HG03280 (cell line): ENCODE results near the gene ARHGAP33.

Source experiments
- ATAC-seq: cut with Tn5 transposase; IDR thresholded peaks from one replicate; pipeline ENCODE4 v1.9.1; 2021; ENCODE audit warnings: mild to moderate bottlenecking, moderate library complexity; ENCODE audit not compliant: unreplicated experiment

ARHGAP33 gene

DNA sequence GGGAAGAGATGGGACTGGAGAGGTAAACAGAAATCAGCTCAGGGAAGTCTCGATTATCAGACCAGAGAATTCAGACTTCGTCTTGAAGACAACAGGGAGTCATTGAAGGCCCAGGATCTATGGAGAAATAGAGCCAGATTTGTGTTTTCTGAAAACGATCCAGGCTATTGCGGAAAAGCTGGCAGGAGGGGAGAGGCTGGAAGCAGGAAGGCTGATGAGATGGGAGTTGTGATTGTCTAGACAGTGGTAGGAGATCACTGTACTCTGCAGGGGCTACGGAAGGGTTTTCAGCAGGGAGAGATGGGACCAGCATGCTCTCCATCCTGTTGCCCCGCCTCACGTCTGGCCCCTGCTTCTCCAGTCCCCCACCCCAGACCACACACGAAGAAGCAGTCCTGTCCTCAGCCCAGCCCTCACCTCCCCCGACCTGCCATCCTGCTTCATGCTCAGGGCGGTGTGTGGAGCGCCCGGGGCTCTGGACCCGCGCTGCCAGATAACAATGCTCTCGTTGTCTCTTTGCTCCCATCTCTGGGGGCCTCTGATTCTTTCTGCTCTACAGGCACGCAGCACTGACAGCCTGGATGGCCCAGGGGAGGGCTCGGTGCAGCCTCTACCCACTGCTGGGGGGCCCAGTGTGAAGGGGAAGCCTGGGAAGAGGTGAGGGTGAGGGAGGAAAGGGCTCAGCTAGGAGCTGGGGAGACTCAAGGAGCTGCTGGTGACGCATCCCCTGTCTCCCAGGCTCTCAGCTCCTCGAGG lies 1.9 kb downstream of the ARHGAP33 start:
- ATAC-seq = no peak

- no peak for ATAC-seq
Observed at GRCh38 chr19:35777961-35778360, 2.6 kb downstream of the ARHGAP33 start.

DNA sequence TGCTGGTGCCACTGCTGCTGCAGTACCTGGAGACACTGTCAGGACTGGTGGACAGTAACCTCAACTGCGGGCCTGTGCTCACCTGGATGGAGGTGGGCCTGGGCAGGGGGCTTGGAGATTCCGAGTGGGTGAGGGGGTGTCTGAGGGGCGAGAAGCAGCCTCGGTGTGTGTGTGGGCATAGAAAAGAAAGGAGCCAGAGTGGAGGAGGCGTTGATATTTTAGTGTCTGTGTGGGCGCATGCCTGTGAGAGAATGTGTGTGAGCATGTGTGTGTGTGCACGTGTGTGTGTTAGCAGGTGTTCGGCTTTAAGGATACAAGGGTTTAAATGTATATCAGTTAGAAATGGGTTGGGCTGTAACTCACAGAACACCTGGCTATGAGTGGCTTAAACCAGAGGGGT lies 3.7 kb downstream of the ARHGAP33 start:
- ATAC-seq = no peak

DNA sequence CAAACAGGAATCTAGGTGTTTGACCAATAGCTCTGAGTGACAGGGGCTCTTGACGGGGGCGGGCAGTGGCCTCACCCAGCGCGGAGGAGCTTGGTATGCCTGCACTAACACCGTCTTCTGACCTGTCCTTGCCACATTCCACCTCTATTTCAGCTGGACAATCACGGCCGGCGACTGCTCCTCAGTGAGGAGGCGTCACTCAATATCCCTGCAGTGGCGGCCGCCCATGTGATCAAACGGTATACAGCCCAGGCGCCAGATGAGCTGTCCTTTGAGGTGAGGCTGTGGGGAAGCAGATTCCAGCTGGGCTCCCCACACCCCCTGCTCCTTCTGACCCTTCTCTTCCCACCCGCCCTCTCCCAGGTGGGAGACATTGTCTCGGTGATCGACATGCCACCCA lies 4.7 kb downstream of the ARHGAP33 start:
- no peak for ATAC-seq

- ATAC-seq = no peak
Observed at GRCh38 chr19:35780717-35781116, 5.4 kb downstream of the ARHGAP33 start.

DNA sequence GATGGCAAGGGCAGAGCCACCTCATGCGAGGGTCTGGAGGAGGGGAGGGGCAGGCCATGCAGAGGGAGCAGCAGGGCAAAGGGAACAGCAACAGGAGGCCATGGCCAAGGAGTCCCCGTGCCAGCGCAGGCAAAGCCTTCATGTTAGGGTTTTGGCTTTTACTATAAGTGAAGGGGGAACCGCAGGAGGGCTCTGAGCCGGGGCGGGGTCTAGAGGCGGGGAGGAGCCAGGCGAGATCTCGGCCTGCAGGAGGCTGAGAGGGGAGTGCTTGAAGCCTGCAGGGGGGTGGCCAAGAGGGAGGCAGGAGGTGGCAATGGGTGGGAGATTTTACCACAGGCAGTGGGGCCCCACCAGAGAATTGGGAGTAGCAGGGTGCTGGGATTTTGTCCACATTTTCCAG lies 6.3 kb downstream of the ARHGAP33 start:
- no peak for ATAC-seq

DNA sequence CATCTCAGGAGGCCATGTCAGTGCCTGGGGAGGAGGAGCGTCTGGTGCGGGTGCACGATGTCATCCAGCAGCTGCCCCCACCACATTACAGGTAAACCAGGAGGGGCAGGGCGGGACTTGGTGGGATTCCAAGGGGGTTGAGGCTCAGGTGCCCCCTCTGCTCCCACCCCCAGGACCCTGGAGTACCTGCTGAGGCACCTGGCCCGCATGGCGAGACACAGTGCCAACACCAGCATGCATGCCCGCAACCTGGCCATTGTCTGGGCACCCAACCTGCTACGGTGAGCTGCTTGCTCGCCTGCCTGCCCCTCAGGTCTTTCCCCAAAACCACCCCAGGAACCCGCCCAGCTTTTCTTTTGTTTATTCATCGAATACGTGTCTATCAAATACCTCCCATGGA lies 7.2 kb downstream of the ARHGAP33 start:
- ATAC-seq = no peak

- no peak for ATAC-seq
Observed at GRCh38 chr19:35783469-35784434, 8.4 kb downstream of the ARHGAP33 start.

DNA sequence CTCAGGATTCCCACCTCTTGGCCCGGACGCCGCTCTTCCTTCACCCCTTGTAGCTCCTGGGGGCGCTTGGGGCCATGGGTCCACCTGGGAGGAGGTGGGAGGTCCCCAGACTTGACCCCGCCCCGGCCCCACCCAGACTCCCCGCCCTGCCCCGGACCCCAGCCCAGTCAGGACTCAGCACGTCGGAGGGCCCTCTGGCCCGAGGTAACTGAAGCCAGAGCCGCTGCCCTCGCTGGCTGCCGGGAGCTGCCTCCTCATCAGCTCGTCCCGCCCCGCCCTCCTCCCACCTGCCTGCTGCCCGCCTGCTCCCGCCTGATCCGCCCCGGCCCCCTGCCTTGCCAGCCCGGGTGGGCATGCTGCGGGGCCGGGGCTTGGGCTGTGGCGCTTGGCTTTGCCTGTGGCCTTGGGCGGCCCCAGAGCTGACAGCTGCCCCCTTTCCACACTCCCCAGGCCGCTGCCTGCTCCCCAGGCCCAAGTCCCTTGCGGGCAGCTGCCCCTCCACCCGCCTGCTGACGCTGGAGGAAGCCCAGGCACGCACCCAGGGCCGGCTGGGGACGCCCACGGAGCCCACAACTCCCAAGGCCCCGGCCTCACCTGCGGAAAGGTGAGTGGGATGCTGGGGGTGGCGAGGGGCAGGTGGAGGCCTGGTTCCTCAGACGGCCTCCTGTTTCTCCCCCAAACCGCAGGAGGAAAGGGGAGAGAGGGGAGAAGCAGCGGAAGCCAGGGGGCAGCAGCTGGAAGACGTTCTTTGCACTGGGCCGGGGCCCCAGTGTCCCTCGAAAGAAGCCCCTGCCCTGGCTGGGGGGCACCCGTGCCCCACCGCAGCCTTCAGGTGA lies 9.4 kb downstream of the ARHGAP33 start:
- no peak for ATAC-seq

DNA sequence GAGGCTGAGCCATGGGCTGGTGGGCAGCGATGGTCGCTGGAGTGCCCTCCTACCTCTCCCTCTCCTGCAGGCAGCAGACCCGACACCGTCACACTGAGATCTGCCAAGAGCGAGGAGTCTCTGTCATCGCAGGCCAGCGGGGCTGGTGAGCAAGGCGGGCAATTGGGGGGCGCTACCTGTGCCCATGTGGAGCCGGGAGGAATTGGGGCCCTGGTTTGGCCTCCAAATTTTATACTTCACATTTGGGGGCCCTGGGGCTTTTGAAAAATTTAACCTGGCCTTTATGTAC lies 9.9 kb downstream of the ARHGAP33 start:
- ATAC-seq = no peak

DNA sequence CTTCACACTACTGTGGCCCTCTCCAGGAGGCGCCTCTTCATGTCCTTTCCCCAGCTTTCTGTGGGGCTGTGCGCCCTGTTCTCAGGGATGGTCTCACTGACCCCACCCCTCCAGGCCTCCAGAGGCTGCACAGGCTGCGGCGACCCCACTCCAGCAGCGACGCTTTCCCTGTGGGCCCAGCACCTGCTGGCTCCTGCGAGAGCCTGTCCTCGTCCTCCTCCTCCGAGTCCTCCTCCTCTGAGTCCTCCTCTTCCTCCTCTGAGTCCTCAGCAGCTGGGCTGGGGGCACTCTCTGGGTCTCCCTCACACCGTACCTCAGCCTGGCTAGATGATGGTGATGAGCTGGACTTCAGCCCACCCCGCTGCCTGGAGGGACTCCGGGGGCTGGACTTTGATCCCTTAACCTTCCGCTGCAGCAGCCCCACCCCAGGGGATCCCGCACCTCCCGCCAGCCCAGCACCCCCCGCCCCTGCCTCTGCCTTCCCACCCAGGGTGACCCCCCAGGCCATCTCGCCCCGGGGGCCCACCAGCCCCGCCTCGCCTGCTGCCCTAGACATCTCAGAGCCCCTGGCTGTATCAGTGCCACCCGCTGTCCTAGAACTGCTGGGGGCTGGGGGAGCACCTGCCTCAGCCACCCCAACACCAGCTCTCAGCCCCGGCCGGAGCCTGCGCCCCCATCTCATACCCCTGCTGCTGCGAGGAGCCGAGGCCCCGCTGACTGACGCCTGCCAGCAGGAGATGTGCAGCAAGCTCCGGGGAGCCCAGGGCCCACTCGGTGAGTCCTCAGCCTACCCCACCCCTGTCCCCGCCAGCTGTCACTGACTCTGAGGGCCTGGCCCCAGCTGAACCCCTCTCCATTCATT lies 11.2 kb downstream of the ARHGAP33 start:
- no peak for ATAC-seq

DNA sequence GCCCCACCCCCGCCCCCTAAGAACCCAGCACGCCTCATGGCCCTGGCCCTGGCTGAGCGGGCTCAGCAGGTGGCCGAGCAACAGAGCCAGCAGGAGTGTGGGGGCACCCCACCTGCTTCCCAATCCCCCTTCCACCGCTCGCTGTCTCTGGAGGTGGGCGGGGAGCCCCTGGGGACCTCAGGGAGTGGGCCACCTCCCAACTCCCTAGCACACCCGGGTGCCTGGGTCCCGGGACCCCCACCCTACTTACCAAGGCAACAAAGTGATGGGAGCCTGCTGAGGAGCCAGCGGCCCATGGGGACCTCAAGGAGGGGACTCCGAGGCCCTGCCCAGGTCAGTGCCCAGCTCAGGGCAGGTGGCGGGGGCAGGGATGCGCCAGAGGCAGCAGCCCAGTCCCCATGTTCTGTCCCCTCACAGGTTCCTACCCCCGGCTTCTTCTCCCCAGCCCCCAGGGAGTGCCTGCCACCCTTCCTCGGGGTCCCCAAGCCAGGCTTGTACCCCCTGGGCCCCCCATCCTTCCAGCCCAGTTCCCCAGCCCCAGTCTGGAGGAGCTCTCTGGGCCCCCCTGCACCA lies 11.9 kb downstream of the ARHGAP33 start:
- ATAC-seq = no peak

GRCh38 chr19:35788205-35788960 lies 13.0 kb downstream of the ARHGAP33 start:
- ATAC-seq = no peak

DNA sequence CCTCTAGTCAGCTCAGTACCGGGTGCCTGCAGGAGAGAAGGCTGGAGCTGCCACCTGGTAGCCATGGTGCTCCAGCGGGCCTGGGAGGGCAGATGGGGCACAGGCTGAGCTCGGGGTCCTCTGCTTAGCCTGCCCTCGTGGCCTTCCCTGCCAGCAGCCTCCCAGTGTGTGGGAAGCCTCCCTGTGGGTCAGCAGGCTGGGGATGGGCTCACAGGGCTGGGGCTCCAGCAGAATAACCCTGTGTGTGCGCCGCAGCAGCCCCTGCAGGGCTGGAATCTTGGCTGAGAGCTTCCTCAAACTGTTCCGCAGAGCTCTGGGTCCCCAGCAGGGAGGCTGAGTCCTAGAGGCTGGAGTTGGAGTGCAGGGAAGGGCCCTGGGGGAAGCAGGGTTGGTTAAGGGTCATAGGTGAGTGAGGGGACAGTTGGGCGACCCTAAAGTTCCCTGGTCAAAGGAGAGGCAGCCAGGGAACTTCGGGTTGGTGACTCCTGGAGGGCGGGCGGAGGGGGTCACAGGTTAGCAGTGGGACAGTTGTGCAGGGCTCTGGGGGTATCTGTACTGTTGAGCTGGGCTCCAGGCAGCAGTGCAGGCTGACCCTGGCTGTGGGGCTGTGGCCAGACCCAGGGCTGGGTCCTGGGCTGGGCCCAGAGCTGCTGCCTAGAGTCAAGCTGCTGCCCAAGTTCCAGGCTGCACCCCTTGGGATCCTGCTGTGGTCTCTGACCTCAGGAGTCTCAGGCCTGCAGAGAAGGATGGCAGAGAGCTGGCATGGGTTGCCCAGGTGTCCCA lies 14.0 kb downstream of the ARHGAP33 start:
- no peak for ATAC-seq

DNA sequence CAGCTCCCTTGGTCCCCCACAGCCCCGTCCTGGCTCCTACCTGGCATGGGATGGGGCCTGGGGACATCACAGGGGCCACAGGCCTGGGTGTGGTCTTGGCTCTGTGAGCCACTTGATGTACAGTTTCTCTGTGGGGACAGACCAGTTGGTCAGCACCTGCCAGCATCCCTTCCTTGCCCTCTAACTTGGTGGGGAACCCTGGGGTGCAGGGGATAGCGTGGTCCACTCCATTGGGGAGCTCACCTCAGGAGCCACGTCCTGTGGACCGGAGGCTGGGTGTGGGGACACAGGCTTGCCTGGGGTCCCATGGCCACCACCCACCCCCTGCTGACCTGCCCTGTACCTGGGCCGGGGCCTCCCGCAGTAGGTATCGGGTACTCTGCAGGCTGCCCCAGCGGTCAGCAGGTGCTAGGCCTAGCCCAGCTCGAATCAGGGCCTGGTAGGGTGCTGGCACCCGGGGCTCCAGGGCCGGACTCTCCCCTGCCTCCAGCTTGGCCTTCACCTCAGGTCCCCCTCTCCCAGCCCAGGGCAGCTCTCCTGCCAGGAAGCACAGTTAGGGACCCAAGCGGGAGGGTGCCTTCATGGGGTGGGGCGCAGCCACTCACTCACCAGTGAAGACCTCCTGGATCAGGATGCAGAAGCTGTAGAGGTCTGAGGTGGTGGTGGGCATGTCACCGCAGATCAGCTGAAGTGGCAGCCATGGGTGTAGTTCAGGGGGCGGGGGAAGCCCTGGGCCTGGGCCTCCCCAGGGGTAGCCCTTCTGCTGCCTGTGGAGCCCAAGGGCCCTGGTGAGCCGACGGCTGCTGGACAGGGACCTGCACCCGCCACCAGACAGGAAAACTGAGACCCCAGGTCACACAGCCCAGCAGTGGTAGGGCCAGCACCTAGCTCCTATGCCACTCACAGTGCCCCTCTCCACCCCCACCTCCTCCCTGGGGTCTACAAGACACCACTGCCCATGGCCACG lies 14.9 kb downstream of the ARHGAP33 start:
- no peak for ATAC-seq

DNA sequence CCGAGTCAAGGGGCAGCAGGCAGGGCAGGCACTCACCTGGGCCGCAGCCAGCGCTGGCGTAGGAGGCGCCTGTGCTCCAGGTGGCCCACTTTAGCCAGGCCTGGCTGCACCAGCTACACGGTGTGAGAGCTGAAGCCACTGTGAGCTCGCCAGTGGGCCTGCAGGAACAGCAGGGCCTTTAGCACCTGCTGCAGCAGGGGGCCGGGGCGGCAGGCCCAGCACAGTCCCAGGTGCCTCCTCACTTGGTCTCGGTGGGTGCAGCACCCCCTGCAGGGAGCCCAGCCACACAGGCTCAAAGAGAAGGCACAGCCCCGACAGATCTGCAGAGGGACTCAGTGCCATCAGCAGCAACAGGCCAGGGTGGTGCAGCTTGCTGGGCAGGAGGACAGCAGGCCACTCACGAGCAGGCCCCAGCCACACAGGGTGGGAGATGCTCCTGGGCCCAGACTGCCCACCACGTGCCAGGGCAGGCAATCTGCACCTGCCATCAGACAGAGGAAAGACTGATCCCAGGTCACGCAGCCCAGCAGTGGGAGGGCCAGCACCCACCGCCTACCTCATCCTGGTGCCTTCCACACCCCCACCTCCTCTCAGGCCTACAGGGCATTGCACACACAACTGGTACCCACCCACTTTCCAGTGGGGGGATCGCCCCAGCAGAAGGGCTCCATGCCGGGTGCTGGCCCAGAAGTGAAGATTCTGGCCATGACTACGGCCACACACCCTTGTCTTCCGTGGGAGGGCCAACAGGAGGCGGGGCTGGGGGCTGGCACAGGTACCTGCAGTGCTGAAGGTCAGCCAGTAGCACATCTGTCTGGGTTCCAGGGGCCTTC lies 15.8 kb downstream of the ARHGAP33 start:
- no peak for ATAC-seq
